GM19467 (cell line): Measurements from ENCODE around the gene CFAP20.

Experiments
- ATAC-seq: cut with Tn5 transposase; IDR thresholded peaks from one replicate; pipeline ENCODE4 v1.9.1; 2021; ENCODE audit warnings: mild to moderate bottlenecking, moderate library complexity; ENCODE audit not compliant: unreplicated experiment

Gene CFAP20

GRCh38 chr16:58125781-58126335 is 3.3 kb downstream of the CFAP20 start:
- ATAC-seq = no peak

- ATAC-seq = no peak
Observed at GRCh38 chr16:58125041-58125440, 4.1 kb downstream of the CFAP20 start.

DNA sequence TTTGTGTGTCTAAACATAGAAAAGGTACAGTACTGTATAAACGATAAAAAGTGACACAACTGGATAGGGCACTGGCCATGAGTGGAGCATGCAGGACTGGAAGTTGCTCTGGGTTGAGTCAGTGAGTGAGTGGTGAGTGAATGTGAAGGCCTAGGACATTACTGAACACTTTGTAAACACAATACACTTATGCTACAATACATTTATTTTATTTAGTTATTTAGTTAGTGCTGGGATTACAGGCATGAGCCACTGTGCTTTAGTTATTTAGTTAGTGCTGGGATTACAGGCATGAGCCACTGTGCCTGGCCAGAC is 4.6 kb downstream of the CFAP20 start:
- ATAC-seq = no peak

DNA sequence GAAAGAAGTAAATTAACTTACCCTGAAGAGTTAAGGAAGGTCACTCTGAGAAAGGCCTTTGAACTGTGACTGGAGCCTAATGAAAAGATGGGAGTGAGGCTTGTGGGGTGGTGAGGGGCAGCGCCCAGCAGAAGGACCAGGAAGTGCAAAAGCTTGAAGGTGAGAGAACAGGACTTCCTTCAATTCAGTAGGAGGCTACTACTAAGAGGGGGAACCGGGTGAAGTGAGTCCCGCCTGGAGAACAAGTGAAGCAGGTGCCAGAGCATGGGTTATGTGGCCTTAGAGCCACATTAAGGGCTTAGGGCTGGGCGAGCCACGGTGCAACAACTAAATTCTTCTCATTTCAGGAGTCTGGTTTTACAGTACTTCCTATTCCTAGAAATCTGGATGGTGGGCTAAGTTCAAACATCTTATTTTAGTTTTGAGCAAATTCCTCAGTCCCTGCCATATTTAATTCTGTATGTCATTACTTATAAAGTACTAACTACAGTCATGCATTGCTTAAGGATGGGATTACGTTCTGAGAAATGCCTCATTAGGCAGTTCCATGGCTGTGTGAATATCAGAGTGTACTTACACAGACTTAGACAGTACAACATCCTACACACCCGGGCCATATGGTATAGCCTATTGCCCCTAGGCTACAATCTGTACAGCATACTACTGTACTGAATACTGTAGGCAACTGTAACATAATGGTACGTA is 5.1 kb downstream of the CFAP20 start:
- no peak for ATAC-seq

GRCh38 chr16:58121132-58121531 is 8.0 kb downstream of the CFAP20 start:
- no peak for ATAC-seq

- no peak for ATAC-seq
Observed at GRCh38 chr16:58120234-58120633, 8.9 kb downstream of the CFAP20 start.

GRCh38 chr16:58119509-58119845 is 9.7 kb downstream of the CFAP20 start:
- ATAC-seq = no peak

DNA sequence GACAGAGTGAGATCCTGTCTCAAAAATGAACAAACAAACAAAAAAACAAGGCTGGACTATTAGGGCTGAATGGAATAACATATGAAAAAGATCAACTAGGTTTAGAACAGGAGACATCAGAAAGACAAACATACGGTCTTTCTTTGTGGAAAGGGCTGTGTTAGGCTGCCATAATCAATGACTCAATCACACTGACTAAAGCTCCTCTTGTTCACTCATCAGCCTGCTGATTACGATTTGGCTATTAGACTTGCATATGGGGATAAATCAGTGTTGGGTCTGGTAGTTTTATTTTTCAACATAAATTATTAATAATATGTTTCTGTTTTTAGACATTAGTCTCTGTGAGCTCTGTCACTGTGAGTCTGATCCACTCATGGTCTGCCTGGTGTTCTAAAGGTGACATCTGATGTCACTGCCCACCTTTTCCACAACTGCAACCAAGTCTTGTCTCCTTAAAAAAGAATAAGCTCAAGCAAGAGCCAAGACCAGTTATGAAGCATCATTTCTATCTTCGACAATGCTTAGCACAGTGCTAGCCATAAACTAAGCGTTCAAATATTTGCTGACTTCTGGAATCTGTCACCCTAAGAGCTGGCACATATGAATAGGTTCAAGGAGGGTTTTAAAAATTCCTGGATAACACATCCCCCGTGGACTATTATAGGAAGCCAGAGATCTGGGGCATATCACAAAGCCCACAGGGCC is 10.2 kb downstream of the CFAP20 start:
- no peak for ATAC-seq

DNA sequence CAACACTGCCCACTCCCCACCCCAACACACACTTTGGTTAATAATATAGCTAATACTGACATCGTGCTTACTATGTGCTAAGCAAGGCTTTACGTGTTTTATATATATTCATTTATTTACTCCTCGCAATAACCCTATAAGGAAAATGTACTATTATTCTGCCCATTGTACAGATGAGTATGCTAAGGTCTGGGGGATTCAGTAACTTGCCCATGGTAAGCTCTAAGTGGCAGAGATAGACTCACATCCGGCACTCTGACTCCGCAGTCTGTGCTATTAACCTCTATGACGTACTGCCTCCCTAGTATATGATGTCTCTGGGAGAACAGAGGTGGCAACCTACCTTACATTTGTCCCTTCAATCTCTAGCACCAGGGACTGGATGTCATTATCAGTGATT is 12.7 kb downstream of the CFAP20 start:
- ATAC-seq = no peak

GRCh38 chr16:58116081-58116480 is 13.1 kb downstream of the CFAP20 start:
- ATAC-seq = no peak

DNA sequence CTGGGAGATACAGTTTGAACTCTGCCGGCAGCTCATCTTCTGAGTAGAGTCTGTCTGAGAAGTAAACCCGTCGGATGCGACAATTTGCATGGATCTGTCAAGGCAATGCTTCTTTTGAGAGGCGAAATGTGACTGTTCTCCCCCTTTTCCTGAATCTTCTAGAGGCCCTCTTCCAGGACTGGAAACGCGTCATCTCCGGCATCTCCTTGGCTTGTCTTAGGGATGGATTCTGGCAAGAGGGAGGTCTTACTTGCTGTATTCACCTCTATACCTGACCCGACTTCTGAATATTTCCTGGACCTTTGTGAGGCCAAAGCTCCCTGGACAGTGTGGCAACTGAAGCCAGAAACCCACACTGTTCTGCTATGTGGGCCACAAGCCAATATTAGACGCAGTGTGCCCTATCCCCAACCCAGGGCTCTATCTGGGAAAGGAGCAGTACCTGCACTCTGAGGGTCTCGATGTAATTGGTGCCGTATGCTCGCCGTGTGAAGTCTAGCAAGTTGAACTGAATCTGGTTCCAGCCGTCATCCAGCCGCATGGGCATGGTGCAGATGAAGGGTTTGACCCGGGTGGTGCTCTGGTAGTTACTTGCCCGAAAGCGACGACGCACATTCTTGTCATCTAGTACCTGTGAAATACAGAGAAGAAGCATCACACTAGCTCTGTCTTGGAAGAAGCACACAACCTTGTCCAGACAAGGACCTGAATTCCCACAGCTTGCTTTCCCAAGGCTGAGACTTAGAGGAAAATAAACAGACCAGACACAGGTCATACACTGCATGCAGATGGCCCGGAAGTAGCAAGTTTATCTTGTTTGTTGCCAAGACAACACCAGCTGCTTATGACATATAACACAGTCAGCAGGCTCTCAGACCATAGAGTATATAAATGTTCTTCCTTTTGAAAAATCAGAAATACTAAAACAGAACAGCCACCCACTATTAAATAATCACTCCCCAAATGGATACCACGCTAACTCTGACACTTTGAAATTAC is 14.1 kb downstream of the CFAP20 start:
- ATAC-seq = no peak

DNA sequence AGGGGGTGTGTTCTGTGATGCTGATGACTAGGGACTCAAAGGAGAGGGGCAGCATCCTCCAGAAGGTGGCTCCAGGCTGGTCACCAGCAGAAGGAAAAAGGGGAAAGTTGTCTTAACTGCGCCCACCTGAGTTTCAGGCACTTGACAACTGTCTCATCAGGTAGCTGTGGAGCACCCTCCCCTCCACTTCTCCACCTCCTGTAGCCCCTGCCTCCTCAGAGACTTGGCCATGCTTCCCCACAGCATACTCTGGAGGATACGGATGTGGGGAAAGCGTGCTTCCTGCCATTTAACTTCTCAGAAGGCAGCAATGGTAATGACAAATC is 17.9 kb downstream of the CFAP20 start:
- ATAC-seq = no peak

DNA sequence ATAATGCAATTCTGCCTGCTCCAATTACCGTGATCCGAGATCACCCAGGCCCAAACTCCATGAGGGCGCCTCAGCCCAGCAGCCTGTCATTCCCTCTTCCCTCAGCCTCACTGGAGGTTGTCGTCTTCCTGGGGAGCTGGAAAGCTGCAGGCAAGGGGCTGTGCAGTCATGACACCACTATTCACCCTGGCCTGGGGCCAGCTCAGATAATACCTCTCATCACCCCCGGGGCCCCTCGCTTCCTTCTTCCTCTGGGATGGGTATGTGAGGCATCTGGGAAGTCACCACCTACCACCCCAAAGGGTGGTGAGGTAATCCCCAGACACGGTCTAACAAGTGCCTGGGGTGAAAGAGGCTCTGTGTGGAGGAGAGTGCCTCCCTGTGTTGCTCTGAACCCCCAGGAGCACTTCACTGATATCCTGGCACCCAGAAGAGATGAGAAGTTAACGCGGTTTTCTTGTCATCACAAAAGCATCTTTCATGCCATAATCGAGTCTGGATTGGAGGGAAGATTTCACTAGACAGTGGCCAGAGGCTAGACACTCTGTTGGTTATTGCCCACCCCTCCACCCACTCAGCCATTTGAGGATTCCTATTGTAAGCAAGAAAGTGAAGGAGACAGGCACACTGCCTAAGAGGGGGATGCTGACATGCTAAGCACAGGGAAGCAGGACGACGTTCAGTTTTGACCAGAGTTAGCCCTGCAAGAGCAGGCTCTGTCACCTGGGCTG is 18.4 kb downstream of the CFAP20 start:
- ATAC-seq = no peak

- ATAC-seq = no peak
Observed at GRCh38 chr16:58109881-58110280, 19.3 kb downstream of the CFAP20 start.

DNA sequence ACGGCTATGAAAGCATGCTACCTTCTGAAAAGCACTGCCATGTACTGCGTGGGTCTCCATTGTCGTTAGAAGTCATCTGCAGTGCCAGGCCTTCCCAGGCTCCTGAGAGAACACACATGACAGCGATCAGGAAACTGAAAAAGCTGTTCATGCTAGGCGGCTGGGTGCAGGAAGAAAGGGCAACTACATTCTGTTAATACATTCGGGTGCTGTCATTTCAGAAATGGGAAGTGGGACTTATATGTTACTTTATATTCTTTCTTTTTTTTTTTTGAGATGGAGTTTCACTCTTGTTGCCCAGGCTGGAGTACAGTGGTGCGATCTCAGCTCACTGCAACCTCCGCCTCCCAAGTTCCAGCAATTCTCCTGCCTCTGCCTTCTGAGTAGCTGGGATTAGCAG is 19.9 kb downstream of the CFAP20 start:
- peak; percentile 59 for ATAC-seq

- no peak for ATAC-seq
Observed at GRCh38 chr16:58107709-58108108, 21.5 kb downstream of the CFAP20 start.

- ATAC-seq = no peak
Observed at GRCh38 chr16:58107228-58107627, 22.0 kb downstream of the CFAP20 start.

DNA sequence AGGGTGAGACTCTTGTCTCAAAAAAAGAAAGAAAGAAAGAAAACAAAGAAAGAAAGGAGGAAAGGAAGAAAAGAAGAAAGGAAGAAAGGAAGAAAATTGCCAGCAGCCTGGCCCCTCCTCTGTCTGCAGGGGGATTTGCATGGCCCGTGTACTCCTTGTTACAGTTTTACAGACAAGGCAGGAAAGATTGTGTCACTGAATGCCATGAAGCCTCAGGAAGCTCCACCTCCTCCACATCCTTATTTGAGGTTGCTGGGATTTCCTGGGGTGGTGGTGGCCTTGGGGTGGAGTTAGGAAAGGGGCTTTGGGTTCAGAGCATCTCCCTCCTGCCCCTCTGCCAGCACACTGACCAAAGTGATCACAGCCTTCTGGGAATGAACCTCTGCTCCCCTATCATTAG is 23.6 kb downstream of the CFAP20 start:
- ATAC-seq = no peak

GRCh38 chr16:58102665-58103392 is 26.4 kb downstream of the CFAP20 start:
- peak; percentile 81 for ATAC-seq

- ATAC-seq = no peak
Observed at GRCh38 chr16:58099956-58100300, 29.3 kb downstream of the CFAP20 start.
